ENCODE measurements around the gene THBS3. TPM values are rescaled to one million over a fixed set of nuclear protein-coding genes. Genes with fewer than 3 reads are reported as not detected.

Gene THBS3
- total and polyA plus RNA-seq, 2 of the 13 experiments (the other 11 are each of a cell fraction or from before 2014, with no cell fraction given): 0.86 to 3.6 TPM

DNA sequence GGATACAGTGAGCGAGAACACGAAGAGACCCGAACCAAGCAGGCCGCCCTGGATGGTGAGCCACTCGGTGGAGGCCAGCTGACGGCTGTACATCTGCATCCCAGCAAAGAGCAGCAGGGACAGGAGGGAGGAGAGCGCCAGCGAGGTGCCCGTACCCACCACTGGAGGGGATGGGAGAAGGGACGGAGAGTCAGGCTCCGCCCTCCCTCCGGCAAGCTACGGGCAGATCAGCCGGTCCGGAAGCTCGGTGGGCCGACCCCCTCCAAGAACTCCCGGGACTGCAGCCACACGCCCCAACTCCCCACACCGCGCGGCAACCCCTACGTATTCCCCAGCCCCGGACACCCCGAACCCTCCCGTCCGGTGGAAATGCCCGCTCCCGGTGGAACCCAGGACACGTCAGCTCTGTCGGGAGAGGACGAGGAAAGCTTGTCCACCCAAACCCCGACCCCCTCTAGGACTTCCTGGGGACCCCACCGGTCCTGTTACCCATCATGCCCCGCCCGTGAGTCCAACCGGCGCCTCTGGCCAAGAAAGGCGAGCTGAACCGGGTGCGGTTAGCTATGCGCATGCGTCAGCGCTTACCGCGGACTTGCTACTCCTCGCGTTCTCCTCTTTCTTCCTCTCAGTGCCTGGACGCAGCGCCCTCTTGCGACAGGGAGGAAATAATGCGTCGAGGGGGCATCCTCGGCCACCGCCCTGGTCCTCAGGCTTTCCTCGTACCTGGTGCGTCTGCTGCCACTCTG lies 34.8 kb downstream of the THBS3 start, which contains the start of gene KRTCAP2 (continued):
- TF ChIP-seq, protein P1, sequence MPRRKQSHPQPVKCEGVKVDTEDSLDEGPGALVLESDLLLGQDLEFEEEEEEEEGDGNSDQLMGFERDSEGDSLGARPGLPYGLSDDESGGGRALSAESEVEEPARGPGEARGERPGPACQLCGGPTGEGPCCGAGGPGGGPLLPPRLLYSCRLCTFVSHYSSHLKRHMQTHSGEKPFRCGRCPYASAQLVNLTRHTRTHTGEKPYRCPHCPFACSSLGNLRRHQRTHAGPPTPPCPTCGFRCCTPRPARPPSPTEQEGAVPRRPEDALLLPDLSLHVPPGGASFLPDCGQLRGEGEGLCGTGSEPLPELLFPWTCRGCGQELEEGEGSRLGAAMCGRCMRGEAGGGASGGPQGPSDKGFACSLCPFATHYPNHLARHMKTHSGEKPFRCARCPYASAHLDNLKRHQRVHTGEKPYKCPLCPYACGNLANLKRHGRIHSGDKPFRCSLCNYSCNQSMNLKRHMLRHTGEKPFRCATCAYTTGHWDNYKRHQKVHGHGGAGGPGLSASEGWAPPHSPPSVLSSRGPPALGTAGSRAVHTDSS (CRISPR knock-in tag; conservative IDR thresholded peaks at IDR 0.05): no peak
- TF ChIP-seq NR2C2 (CRISPR knock-in tag; IDR thresholded peaks at IDR 0.05; ENCODE audit: borderline replicate concordance) (peak; percentile 81), ZMYM3 (CRISPR knock-in tag; IDR thresholded peaks at IDR 0.05) (no peak), POLR2AphosphoS2 (IDR thresholded peaks at IDR 0.05; ENCODE audit: low read depth, low read length) (no peak), ZNF557 (CRISPR knock-in tag; IDR thresholded peaks at IDR 0.05) (no peak), ZNF737 (CRISPR knock-in tag; IDR thresholded peaks at IDR 0.05; ENCODE audit: borderline replicate concordance) (no peak), MZF1 (CRISPR knock-in tag; IDR thresholded peaks at IDR 0.05; ENCODE audit: borderline replicate concordance) (no peak), ZNF484 (CRISPR knock-in tag; IDR thresholded peaks at IDR 0.05; ENCODE audit: borderline replicate concordance, low read depth) (no peak), ZNF678 (CRISPR knock-in tag; IDR thresholded peaks at IDR 0.05) (no peak), ZNF607 (CRISPR knock-in tag; IDR thresholded peaks at IDR 0.05; ENCODE audit: borderline replicate concordance) (peak; percentile 58; the same call in 1 of the 2 replicates), SIX4 (CRISPR knock-in tag; IDR thresholded peaks at IDR 0.05) (no peak; the same call in 1 of the 2 replicates), CENPT (CRISPR knock-in tag; IDR thresholded peaks at IDR 0.05; ENCODE audit: low read depth) (no peak), ZNF883 (CRISPR knock-in tag; IDR thresholded peaks at IDR 0.05; ENCODE audit: not compliant biosample characterization) (peak; percentile 30), RFX3 (CRISPR knock-in tag; IDR thresholded peaks at IDR 0.05) (no peak), REPIN1 (CRISPR knock-in tag; IDR thresholded peaks at IDR 0.05; ENCODE audit: borderline replicate concordance, low read depth) (peak; percentile 78; the same call in 1 of the 2 replicates), ZBTB1 (CRISPR knock-in tag; IDR thresholded peaks at IDR 0.05; ENCODE audit: borderline replicate concordance) (no peak), MYNN (CRISPR knock-in tag; IDR thresholded peaks at IDR 0.05; ENCODE audit: low read depth) (no peak), RAD21 (CRISPR knock-in tag; IDR thresholded peaks at IDR 0.05) (peak; percentile 37; the same call in 1 of the 2 replicates)
- TF ChIP-seq, protein P2, sequence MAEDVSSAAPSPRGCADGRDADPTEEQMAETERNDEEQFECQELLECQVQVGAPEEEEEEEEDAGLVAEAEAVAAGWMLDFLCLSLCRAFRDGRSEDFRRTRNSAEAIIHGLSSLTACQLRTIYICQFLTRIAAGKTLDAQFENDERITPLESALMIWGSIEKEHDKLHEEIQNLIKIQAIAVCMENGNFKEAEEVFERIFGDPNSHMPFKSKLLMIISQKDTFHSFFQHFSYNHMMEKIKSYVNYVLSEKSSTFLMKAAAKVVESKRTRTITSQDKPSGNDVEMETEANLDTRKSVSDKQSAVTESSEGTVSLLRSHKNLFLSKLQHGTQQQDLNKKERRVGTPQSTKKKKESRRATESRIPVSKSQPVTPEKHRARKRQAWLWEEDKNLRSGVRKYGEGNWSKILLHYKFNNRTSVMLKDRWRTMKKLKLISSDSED (CRISPR knock-in tag; IDR thresholded peaks at IDR 0.05): no peak
- TF ChIP-seq, protein P3, sequence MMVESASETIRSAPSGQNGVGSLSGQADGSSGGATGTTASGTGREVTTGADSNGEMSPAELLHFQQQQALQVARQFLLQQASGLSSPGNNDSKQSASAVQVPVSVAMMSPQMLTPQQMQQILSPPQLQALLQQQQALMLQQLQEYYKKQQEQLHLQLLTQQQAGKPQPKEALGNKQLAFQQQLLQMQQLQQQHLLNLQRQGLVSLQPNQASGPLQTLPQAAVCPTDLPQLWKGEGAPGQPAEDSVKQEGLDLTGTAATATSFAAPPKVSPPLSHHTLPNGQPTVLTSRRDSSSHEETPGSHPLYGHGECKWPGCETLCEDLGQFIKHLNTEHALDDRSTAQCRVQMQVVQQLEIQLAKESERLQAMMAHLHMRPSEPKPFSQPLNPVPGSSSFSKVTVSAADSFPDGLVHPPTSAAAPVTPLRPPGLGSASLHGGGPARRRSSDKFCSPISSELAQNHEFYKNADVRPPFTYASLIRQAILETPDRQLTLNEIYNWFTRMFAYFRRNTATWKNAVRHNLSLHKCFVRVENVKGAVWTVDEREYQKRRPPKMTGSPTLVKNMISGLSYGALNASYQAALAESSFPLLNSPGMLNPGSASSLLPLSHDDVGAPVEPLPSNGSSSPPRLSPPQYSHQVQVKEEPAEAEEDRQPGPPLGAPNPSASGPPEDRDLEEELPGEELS (CRISPR knock-in tag; IDR thresholded peaks at IDR 0.05): peak; percentile 68; the same call in 1 of the 2 replicates
- TF ChIP-seq, protein P4, sequence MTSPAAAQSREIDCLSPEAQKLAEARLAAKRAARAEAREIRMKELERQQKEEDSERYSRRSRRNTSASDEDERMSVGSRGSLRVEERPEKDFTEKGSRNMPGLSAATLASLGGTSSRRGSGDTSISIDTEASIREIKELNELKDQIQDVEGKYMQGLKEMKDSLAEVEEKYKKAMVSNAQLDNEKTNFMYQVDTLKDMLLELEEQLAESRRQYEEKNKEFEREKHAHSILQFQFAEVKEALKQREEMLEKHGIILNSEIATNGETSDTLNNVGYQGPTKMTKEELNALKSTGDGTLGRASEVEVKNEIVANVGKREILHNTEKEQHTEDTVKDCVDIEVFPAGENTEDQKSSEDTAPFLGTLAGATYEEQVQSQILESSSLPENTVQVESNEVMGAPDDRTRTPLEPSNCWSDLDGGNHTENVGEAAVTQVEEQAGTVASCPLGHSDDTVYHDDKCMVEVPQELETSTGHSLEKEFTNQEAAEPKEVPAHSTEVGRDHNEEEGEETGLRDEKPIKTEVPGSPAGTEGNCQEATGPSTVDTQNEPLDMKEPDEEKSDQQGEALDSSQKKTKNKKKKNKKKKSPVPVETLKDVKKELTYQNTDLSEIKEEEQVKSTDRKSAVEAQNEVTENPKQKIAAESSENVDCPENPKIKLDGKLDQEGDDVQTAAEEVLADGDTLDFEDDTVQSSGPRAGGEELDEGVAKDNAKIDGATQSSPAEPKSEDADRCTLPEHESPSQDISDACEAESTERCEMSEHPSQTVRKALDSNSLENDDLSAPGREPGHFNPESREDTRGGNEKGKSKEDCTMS (CRISPR knock-in tag; conservative IDR thresholded peaks at IDR 0.05): no peak
- TF ChIP-seq, protein P5, sequence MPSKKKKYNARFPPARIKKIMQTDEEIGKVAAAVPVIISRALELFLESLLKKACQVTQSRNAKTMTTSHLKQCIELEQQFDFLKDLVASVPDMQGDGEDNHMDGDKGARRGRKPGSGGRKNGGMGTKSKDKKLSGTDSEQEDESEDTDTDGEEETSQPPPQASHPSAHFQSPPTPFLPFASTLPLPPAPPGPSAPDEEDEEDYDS (CRISPR knock-in tag; IDR thresholded peaks at IDR 0.05): peak; percentile 48
